HG03135 (cell line): Measurements from ENCODE around the gene HACD3.
"Not testable (repeated sequence)": the region's sequence is repeated elsewhere in the genome, so short reads cannot be mapped to it uniquely, and the experiment has no call there.

Source experiments
- ATAC-seq: cut with Tn5 transposase; IDR thresholded peaks from one replicate; pipeline ENCODE4 v1.9.1; 2021; ENCODE audit warnings: mild to moderate bottlenecking, moderate library complexity; ENCODE audit not compliant: unreplicated experiment

Gene HACD3

GRCh38 chr15:65598468-65598867 lies 68.2 kb downstream of the HACD3 start:
- no peak for ATAC-seq

- no peak for ATAC-seq
These were observed 69.4 kb downstream of the HACD3 start for GRCh38 chr15:65599677-65600076.

GRCh38 chr15:65603134-65603533 lies 72.9 kb downstream of the HACD3 start:
- no peak for ATAC-seq

- no peak for ATAC-seq
These were observed 73.3 kb downstream of the HACD3 start for GRCh38 chr15:65603559-65603958.

- ATAC-seq: peak; percentile 95
These were observed 80.8 kb downstream of the HACD3 start, which contains the start of gene INTS14 for GRCh38 chr15:65610871-65611718. Gene INTS14, minus strand, starts transcription at chr15:65611131. Its CDS starts 3,751 bp downstream, at chr15:65607380.

- ATAC-seq: no peak
These were observed 81.8 kb downstream of the HACD3 start for GRCh38 chr15:65611888-65612615.

- ATAC-seq: no peak
These were observed 82.3 kb downstream of the HACD3 start for GRCh38 chr15:65612616-65612946.

GRCh38 chr15:65612949-65613744 lies 82.9 kb downstream of the HACD3 start:
- no peak for ATAC-seq

GRCh38 chr15:65615887-65616286 lies 85.6 kb downstream of the HACD3 start:
- ATAC-seq: not testable (repeated sequence)

- ATAC-seq: no peak
These were observed 88.4 kb downstream of the HACD3 start for GRCh38 chr15:65618560-65619109.

- ATAC-seq: no peak
These were observed 89.5 kb downstream of the HACD3 start for GRCh38 chr15:65619626-65620290.

GRCh38 chr15:65620833-65621232 lies 90.6 kb downstream of the HACD3 start:
- ATAC-seq: no peak

GRCh38 chr15:65621638-65622037 lies 91.4 kb downstream of the HACD3 start, which contains the start of gene SLC24A1:
Gene SLC24A1, plus strand, starts transcription at chr15:65621938. Its CDS starts 2,143 bp downstream, at chr15:65624081.
- no peak for ATAC-seq

- no peak for ATAC-seq
These were observed 92.8 kb downstream of the HACD3 start for GRCh38 chr15:65623103-65623502.

- ATAC-seq: no peak
These were observed 96.6 kb downstream of the HACD3 start for GRCh38 chr15:65626856-65627255.
